Fibroblast of the conjunctiva (primary cell): ENCODE data around the gene POP5.
"Not testable (repeated sequence)": the region's sequence is repeated elsewhere in the genome, so short reads cannot be mapped to it uniquely, and the experiment has no call there.

ENCODE experiments used
- DNase-seq: peaks from one replicate; pipeline ENCODE4 v3.0.0-alpha.2; 2010; ENCODE audit warnings: low read depth

Gene POP5

GRCh38 chr12:120580787-120581723 is at the start of gene POP5:
TSS of gene POP5 (minus strand) at chr12:120581402. CDS start at chr12:120581362, 40 bp downstream.
- DNase-seq, result peak; percentile 97

DNA sequence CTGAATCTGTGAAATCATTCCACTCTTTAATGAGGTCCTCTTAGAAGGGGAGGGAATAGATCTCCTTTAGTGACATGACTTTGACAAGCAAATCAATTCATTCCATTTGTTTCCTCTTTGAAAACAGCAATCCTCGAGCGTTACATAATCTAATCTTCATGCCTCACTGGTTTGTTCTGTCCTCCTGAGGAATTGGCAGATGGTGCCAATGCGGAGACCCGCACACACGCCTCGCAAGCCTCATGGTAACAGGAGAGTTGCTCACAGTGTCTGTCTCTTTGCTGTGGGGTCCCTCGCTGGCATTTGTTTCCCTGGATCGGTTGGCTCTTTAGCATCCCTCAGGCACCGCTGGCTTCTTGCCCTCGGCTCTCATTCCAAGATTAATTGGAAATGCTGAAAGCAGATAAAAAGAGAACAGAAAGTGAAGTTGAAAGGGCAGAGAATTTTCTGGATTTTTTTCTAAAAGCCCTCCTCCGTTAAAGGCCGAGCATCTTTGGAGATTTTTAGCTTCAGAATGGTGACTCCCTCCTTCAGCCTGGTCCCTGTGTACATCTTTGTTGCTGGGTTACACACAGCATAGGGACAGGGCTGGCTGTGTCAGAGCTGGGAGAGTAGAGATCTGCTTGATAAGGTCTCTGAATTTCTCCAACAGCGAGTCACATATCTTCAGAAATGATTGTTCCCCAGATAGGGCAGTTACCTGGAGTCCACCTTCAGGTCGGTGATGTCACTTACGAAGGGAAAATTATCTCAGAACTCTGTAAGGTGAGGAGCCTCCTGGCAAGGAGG is 49.1 kb upstream of the POP5 start:
- DNase-seq, result no peak

DNA sequence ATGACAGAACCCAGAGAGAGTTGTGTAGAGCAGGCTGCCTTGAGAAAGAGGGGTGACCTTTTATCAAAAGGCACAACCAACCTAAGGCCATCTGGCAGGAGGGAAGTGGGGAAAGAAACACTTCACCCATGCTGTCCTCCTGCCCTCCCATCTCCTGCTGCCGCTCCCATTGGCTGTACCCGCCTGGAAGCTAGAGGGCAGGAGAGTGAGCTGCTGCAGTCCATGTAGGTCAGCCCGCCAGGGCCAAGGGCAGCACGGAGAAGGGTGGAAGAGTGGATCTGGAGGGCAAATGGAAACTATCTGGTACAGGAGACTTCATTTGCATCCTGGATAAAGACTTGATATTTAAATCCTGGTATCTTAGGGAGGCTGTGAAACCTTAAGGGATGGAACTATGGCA is 47.7 kb upstream of the POP5 start:
- DNase-seq, result no peak

GRCh38 chr12:120625557-120626419 is 44.6 kb upstream of the POP5 start:
- no peak for DNase-seq

GRCh38 chr12:120620624-120621023 is 39.4 kb upstream of the POP5 start:
- no peak for DNase-seq

DNA sequence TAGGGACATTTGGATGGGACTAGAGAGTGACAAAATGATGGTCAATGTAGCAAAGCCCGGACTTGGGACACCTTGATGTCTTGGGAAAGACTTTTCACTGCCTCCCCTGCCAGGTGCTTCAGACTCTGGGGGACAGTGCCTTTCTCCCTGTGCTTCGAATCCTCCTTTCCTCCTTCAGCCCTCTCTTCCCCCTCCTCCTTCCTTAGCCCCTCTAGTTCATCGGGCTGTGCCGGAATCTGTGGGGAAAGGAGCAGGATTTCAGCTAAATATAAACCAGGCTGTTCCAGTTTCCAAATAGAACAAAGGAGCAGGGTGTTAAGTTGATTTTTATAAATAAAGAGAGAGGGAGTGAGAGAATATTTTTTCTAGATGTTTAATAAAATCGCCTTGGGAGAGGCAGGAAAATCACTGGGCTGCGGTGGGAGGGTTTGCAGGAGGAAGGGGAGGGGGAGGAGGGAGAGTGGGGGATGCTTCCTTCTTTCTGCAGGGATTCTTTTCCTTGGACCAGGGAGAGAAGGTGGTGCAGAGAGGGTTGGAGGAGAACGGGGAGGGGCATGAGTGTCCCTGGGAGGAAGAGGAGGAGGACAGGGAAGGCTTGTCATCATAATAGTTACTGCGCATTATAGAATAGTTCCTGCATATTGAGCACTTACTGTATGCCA is 37.9 kb upstream of the POP5 start:
- DNase-seq, result no peak

GRCh38 chr12:120617767-120618166 is 36.6 kb upstream of the POP5 start:
- not testable (repeated sequence) for DNase-seq

DNA sequence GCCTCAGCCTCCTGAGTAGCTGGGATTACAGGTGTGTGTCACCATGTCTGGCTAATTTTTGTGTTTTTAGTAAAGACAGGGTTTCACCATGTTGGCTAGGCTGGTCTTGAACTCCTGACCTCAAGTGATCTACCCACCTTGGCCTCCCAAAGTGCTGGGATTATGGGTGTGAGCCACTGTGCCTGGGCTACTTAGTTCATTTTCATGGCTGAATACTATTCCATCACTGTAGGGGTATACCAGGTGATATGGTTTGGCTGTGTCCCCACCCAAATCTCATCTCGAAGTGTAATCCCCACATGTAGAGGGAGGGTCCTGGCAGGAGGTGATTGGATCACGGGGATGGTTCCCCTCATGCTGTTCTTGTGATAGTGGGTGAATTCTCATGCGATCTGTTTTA is 36.0 kb upstream of the POP5 start:
- not testable (repeated sequence) for DNase-seq

DNA sequence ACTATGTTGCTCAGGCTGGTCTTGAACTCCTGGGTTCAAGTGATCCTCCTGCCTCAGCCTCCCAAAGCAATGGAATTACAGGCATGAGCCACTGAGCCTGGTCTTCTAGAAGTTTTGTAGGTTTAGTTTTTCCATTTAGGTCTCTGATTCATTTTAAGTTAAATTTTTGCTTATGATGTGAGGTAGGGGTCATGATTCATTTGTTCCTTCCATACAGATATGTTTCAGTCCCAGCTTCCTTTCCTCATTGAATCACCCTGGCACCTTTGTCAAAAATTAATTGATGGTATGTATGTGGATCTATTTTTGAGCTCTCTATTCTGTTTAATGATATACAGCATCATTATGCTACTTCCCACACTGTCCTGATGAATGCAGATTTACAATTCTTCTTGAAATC is 33.6 kb upstream of the POP5 start:
- DNase-seq, result no peak

DNA sequence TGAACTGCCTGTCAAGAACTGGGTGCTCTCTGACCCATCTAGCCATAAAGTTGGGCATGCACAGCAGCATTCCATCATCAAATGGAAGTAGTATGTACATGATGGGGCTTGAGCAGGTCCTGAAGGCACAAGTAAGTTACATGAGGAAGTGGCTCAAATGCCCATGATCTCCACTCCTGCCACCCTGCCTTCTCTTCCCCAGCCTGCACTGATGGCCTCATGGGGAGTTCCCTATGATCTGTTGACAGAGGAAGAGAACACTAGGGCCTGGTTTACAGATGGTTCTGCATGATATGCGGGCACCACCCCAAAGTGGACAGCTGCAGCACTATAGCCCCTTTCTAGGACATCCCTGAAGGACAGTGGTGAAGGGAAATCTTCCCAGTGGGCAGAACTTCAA is 30.3 kb upstream of the POP5 start:
- not testable (repeated sequence) for DNase-seq

- no peak for DNase-seq
Observed at GRCh38 chr12:120610560-120610959, 29.4 kb upstream of the POP5 start.

GRCh38 chr12:120602416-120602815 is 21.2 kb upstream of the POP5 start:
- DNase-seq, result not testable (repeated sequence)

- no peak for DNase-seq
Observed at GRCh38 chr12:120599672-120600552, 18.7 kb upstream of the POP5 start.

- DNase-seq, result no peak
Observed at GRCh38 chr12:120598674-120599463, 17.7 kb upstream of the POP5 start.

DNA sequence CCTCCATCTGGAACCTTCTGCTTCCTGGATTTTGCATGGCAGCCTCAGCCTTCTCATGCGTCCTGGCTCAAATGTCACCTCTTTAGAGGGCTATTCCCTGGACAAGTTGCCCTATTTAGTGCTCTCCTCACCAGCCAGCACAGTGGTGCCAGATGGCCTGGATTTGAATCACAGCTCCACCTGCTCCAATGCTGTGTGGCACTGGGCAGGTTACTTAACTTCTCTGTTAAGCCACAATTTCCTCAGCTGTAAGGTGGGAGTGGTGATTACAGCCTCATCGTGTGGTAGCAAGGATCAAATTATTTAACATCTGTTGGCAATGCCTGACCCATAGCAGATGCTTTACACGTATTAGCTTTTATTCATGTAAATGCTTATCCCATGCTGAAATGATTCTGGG is 16.7 kb upstream of the POP5 start:
- no peak for DNase-seq

GRCh38 chr12:120596901-120597300 is 15.7 kb upstream of the POP5 start:
- no peak for DNase-seq

DNA sequence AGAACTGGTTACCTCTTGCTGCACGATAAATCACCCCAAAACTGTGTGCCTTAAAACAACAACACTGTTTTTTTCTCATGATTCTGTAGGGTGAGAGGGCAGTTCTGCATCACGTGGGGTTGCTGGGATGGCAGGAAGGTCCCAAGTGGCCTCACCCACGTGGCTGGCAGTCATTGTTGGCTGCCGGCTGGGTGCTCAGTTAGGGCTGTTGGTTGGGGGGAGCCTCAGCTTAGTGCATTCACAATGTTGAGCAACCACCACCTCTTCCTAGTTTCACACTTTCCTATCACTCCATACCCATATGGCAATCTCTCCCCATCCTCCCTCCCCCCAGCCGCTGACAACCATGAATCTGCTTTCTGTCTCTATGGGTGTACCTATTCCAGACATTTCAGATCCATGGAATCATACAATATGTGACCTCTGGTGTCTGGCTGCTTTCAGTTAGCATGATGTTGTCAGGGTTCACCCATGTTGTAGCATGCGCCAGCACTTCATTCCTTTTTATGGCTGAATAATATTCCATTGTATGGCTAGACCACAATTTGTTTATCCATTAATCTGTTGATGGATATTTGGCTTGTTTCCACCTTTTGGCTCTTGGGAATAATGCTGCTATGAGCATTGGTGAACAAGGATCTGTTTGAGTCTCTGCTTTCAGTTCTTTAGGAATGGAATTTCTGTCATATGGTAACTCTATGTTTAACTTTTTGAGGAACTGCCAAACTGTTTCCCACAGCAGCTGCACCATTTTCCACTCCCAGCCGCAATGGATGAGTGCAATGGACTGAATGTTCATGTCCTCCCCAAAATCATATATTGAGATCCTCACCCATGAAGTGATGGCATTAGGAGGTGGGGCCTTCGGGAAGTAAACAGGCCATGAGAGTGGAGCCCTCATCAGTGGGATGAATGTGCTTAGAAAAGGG is 11.2 kb upstream of the POP5 start:
- no peak for DNase-seq

- no peak for DNase-seq
Observed at GRCh38 chr12:120590741-120591407, 9.7 kb upstream of the POP5 start.
